ENCODE data around the gene UQCC5. TPM values are rescaled to one million over a fixed set of nuclear protein-coding genes. Genes with fewer than 3 reads are reported as not detected.
A peak's percentile ranks its signal among the peaks of the same experiment; 100 is the strongest.

Gene UQCC5
- total and polyA plus RNA-seq, 4 donors: 4.5 to 14.0 (median 8.1) TPM

DNA sequence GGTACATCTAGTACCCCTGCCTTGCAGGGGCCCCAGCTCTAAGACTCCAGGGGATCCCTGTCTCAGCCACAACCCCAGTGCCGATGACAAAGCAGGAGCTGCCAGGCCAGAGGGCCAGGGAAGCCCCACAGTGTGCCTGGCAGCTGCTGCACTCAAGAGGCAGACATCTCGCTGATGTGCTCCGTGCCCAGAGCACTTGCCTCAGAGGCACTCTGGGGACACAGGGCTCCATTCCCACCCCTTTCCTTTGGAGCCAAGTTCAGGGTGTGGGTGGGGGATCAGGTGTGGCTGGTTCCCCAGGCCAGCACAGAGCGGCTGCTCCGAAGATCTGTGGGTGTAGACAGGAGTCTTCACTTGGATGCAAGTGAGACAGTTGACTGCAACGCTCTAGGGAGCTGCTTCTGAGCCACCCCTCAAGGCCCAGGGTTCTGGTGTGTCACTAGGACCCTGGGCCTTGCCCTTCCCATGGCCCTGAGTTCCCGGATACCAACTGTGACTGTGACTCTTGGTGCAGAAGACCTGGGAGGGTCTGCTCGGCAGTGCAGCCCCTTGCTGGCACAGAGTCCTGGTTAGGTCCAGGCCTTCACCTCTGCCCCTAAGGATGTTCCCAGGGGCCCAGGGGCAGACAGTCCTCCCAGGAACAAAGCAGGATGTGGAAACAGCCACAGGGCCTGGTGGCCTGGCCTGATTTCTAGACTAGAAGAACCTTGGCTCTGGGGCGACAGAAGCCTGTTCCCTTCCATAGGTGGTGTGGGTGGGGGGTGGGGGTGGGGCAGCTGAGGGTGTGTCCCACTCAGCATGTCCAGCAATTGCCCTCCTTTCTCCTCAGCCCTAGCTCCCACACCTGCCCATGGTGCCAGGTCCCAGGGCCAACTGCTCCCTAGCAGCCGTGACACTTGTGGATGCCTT, 5.2 kb upstream of the UQCC5 start:
- no peak overlapping the region for H3K4me3 ChIP-seq (ENCODE audit: low read length in 2 of 2)
- H3K27ac ChIP-seq (ENCODE audit: low read depth in 1 of 2, low read length in 2 of 2): no peak overlapping the region
- H3K36me3 ChIP-seq (ENCODE audit: control insufficient read depth in 1 of 2, insufficient read depth in 2 of 2, low read length in 1 of 2): no peaks in the 10 kb centered on the region
- intact Hi-C loops (cut with DNase I): loop anchor here in 1 of 2 donors (5.0 kb wide), 1 partner anchor 59 kb away; no protein-coding TSS in a partner anchor
- 47 to 59% methylated on average over 9 to 10 of the region's 10 CpGs for WGBS, 2 donors
- no peaks in the 10 kb centered on the region for H3K27me3 ChIP-seq (ENCODE audit: control insufficient read depth in 1 of 2, insufficient read depth in 2 of 2, low read length in 1 of 2)
- ATAC-seq (ENCODE audit: low FRiP score) (no peak), DNase-seq (peak; percentile 53 to 70)
- H3K4me1 ChIP-seq (ENCODE audit: control insufficient read depth in 1 of 2, insufficient read depth in 2 of 2, low read length in 2 of 2): no peaks in the 10 kb centered on the region
- H3K9me3 ChIP-seq (ENCODE audit: control insufficient read depth, low read length): no peaks in the 10 kb centered on the region

DNA sequence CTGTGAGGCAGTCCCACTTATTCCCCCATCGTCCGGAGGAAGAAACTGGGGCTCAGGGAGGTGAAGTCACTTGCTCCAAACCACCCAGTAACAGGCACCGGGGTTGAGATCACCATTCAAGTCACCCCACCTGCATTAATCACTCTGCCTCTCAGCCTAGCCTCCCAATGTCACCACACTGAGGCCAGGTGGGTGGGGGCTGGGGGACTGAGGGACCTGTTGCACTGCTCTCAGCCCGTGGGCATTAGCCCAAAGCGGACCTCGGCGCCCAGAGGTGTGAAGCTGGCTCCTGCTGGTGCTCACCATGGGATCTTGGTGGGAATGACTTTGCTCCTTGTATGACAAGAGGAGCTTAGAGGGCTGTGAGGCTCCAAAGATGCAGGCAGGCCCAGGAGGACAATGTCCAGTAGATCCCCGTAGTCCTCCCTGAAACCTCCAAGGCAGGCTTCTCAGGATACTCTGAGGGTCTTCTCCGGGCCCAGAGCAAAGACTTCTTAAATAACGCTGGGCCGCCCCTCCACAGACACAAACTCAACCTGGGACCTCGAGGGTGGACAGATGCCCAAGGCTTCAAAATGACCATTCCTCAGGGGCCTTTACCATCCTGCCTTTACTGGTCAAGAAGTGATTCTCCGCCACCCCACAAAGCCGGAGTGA, 4.4 kb upstream of the UQCC5 start:
- intact Hi-C loops (cut with DNase I): loop anchor here in 1 of 2 donors (5.0 kb wide), 1 partner anchor 60 kb away; no protein-coding TSS in a partner anchor
- no peak overlapping the region for H3K4me3 ChIP-seq (ENCODE audit: low read length in 2 of 2)
- WGBS, 2 donors: 85% methylated on average over 14 of the region's 14 CpGs
- H3K27me3 ChIP-seq (ENCODE audit: control insufficient read depth in 1 of 2, insufficient read depth in 2 of 2, low read length in 1 of 2): no peaks in the 10 kb centered on the region
- H3K9me3 ChIP-seq (ENCODE audit: control insufficient read depth, low read length): no peaks in the 10 kb centered on the region
- H3K36me3 ChIP-seq (ENCODE audit: control insufficient read depth in 1 of 2, insufficient read depth in 2 of 2, low read length in 1 of 2): no peaks in the 10 kb centered on the region
- H3K4me1 ChIP-seq (ENCODE audit: control insufficient read depth in 1 of 2, insufficient read depth in 2 of 2, low read length in 2 of 2): no peaks in the 10 kb centered on the region
- no peak overlapping the region for H3K27ac ChIP-seq (ENCODE audit: low read depth in 1 of 2, low read length in 2 of 2)
- DNase-seq (peak in 1 of 2 donors; percentile 78), ATAC-seq (ENCODE audit: low FRiP score) (no peak)

DNA sequence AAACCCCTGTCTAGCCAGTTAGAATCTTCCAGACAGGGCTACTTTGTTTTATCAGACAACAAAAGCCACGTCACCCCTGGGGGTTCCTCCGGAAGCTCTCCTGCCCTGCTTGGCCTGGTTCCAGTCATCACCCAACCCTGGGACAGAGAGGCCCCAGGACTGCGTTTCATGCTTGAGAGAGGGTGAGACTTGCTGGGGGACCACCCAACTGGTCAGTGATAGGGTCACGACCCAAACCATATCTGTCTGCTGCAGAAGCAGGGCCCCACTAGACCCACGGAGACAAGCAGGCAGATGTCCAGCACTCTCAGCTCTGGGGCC, 3.9 kb upstream of the UQCC5 start:
- Histone ChIP-seq H3K9me3 (ENCODE audit: control insufficient read depth, low read length) (no peaks in the 10 kb centered on the region), H3K4me1 (ENCODE audit: control insufficient read depth in 1 of 2, insufficient read depth in 2 of 2, low read length in 2 of 2) (no peaks in the 10 kb centered on the region), H3K27ac (ENCODE audit: low read depth in 1 of 2, low read length in 2 of 2) (no peak overlapping the region), H3K27me3 (ENCODE audit: control insufficient read depth in 1 of 2, insufficient read depth in 2 of 2, low read length in 1 of 2) (no peaks in the 10 kb centered on the region), H3K36me3 (ENCODE audit: control insufficient read depth in 1 of 2, insufficient read depth in 2 of 2, low read length in 1 of 2) (no peaks in the 10 kb centered on the region), H3K4me3 (ENCODE audit: low read length in 2 of 2) (no peak overlapping the region)
- WGBS, 2 donors: 43 to 51% methylated on average over 5 of the region's 5 CpGs
- ATAC-seq (ENCODE audit: low FRiP score) (no peak), DNase-seq (peak; percentile 62 to 74)
- intact Hi-C loops (cut with DNase I): loop anchor here in 1 of 2 donors (5.0 kb wide), 1 partner anchor 60 kb away; no protein-coding TSS in a partner anchor

DNA sequence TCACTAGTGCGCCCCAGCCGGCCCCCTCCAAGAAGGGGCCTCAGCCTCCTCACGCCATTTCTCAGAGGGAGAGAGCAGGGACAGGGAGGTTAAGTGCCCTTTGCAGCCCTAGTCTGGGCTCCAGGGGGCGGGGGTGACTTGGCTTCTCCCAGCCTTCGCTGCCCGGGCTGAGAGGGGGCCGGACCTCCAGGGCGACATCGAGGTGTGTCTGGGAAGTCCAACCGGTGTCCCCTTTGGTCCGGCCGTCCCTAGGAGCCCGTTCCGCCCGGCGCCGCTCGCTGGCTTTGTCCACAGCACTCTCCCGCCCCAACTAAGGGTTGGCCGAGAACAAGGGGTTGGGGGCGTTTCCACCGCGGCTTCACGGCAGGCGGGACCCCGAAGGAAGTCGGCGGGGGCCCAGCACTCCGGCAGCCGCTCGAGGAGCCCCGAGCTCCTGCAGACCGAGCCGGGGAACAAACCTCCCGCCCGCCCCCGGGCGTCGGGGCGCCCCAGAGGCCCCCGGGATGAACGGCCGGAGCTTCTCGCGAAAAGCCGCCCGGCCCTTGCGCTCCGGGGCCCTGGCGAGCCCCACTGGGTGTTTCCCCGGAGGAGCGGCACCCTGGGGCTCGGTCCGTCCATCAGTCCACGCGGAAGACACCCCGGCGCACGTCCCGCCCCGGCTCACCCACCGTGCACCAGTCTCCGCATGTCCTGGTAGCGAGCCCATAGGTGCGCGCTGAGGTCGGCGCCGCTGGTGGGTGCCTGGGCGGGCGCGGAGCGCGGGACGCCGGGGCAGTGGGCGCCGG, 3.4 kb upstream of the UQCC5 start:
- intact Hi-C loops (cut with DNase I): loop anchor here in 1 of 2 donors (5.0 kb wide), 1 partner anchor 61 kb away; no protein-coding TSS in a partner anchor
- ATAC-seq (ENCODE audit: low FRiP score) (no peak), DNase-seq (peak; percentile 60 to 84)
- Histone ChIP-seq H3K4me1 (ENCODE audit: control insufficient read depth in 1 of 2, insufficient read depth in 2 of 2, low read length in 2 of 2) (peaks cover 0 to 3% of the 10 kb centered on the region in 2 donors), H3K4me3 (ENCODE audit: low read length in 2 of 2) (peak overlapping the region in 1 of 2 donors; percentile 39), H3K27ac (ENCODE audit: low read depth in 1 of 2, low read length in 2 of 2) (no peak overlapping the region), H3K36me3 (ENCODE audit: control insufficient read depth in 1 of 2, insufficient read depth in 2 of 2, low read length in 1 of 2) (no peaks in the 10 kb centered on the region), H3K27me3 (ENCODE audit: control insufficient read depth in 1 of 2, insufficient read depth in 2 of 2, low read length in 1 of 2) (no peaks in the 10 kb centered on the region), H3K9me3 (ENCODE audit: control insufficient read depth, low read length) (no peaks in the 10 kb centered on the region)
- 3 to 4% methylated on average over 57 to 78 of the region's 78 CpGs for WGBS, 2 donors

DNA sequence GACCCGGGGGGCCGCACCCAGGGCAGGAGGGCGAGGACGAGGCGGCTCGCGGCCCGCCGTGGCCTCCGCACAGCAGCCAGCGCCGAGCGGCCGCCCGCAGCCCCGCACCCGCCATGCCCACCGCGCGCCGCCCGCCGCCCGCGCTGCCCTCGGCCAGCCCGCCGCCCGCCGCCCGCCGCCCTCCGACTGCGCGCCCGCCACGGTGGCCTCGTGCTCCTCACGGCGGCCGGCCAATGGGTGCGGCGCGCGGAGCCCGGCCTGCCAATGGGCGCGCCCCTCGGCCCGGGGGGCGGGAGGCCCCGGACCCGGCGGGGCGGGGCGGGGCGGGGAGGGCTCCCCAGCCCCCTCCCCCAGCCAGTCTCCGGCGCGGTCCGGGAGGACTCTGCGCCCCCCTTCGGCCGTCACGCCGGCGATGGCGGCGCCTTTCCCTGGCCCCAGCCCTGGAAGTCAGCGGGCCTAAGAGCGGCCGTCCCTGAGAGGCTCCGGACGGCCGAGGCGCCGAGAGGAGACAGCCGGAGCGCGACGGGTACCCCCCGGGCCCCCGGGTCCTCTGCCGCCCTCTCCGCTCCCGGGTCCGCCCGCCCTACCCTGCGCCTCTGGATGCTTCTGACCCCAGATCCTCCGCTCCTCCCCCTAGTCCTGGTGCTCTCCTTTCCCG, 2.7 kb upstream of the UQCC5 start, which contains the start of gene NT5DC2:
TSS of gene NT5DC2 (minus strand) at position 235 of the 658 bp plus-strand sequence. CDS start at position 115, 120 bp downstream.
- intact Hi-C loops (cut with DNase I): loop anchor here in 1 of 2 donors (5.0 kb wide), 1 partner anchor 61 kb away; no protein-coding TSS in a partner anchor
- H3K4me3 ChIP-seq (ENCODE audit: low read length in 2 of 2): peak within 1 kb of the TSS; percentile 39 to 50
- H3K27me3 ChIP-seq (ENCODE audit: control insufficient read depth in 1 of 2, insufficient read depth in 2 of 2, low read length in 1 of 2): no peaks in the 10 kb centered on the region
- DNase-seq (peak; percentile 79 to 89), ATAC-seq (ENCODE audit: low FRiP score) (peak; percentile 47)
- H3K27ac ChIP-seq (ENCODE audit: low read depth in 1 of 2, low read length in 2 of 2): no peak within 1 kb of the TSS
- WGBS, 2 donors: 1 to 2% methylated on average over 29 to 91 of the region's 91 CpGs
- no peaks in the 10 kb centered on the region for H3K9me3 ChIP-seq (ENCODE audit: control insufficient read depth, low read length)
- H3K36me3 ChIP-seq (ENCODE audit: control insufficient read depth in 1 of 2, insufficient read depth in 2 of 2, low read length in 1 of 2): no peaks in the 10 kb centered on the region
- peaks cover 0 to 4% of the 10 kb centered on the region in 2 donors for H3K4me1 ChIP-seq (ENCODE audit: control insufficient read depth in 1 of 2, insufficient read depth in 2 of 2, low read length in 2 of 2)

DNA sequence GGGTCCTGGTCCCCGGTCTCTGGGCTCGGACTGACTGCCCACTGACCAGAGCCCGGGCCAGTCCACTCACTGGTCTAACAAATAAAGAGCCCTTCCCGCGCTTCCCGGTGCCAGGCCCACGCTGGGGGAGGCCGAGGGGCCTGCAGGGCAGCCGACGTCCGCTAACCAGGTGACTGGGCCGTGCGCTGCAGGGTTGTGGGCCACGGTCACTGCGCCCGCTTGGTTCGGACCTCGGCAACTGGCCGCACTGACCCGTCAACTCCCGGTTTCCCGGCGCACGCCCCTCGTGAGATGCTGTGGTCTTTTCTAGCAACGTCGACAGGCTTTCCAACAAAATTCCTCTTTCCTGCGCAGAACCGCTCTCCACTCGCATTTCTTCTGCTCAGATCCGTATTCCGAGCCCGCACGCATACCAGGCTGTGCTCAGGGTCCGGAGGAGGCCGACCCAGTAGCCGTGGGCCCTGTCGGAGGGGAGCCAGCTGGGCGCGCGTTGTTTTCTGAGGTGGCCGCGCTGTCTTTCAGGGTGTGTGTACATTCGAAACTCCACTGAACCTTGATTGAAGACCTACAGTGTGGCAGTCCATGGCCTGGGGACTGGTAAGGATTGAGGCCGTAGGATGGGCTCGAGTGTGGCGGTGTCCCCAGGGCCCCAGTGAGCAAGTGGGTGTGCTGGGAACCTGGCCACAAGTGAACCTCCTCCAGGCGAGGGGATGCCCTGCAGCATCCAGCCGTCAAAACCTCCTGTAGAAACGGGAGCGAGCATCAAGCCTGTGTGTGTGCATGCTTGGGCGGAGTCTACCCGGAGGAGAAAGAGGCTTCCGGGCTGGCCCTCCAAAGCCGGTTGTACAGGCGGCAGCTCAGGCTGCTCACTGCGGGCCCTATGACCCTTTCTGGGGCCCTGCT, 1.9 kb upstream of the UQCC5 start:
- DNase-seq: peak; percentile 56 to 81
- no peaks in the 10 kb centered on the region for H3K27me3 ChIP-seq (ENCODE audit: control insufficient read depth in 1 of 2, insufficient read depth in 2 of 2, low read length in 1 of 2)
- H3K27ac ChIP-seq (ENCODE audit: low read depth in 1 of 2, low read length in 2 of 2): no peak overlapping the region
- H3K36me3 ChIP-seq (ENCODE audit: control insufficient read depth in 1 of 2, insufficient read depth in 2 of 2, low read length in 1 of 2): no peaks in the 10 kb centered on the region
- H3K4me1 ChIP-seq (ENCODE audit: control insufficient read depth in 1 of 2, insufficient read depth in 2 of 2, low read length in 2 of 2): peaks cover 0 to 7% of the 10 kb centered on the region in 2 donors
- intact Hi-C loops (cut with DNase I): loop anchor here in 1 of 2 donors (5.0 kb wide), 2 partner anchors 62 to 77 kb away; partner anchors contain the start of gene NISCH
- 33 to 42% methylated on average over 55 to 57 of the region's 57 CpGs for WGBS, 2 donors
- peak overlapping the region; percentile 39 to 50 for H3K4me3 ChIP-seq (ENCODE audit: low read length in 2 of 2)
- no peak for ATAC-seq (ENCODE audit: low FRiP score)
- no peaks in the 10 kb centered on the region for H3K9me3 ChIP-seq (ENCODE audit: control insufficient read depth, low read length)

DNA sequence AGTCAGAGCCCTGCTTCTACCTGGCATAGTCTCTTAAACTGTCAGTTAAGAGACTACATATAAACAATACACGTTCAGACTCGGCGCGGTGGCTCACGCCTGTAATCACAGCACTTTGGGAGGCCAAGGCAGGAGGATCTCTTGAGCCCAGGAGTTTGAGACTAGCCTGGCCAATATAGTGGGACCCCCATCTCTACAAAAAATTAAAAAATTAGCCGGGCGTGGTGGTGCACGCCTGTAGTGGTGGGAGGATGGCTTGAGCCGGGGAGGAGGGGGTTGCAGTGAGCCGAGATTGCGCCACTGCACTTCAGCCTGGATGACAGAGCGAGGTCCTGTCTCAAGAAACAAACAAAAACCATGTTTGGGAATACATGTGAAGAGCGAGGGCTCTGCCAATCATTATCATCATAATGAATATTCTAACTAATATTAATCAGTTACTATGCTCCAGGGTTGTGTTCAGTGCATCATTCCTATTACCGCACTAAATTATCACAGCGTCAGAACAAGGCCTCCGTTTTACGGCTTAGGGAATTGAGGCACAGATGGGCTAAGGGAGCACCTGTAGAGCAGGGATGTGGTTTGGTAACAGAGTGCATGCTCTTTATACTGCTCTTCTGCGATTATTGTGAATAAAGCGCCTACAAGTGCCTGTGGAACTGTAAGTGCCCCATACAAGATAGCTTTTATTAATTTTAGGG, 844 bp upstream of the UQCC5 start:
- Histone ChIP-seq H3K4me3 (ENCODE audit: low read length in 2 of 2) (no peak overlapping the region), H3K9me3 (ENCODE audit: control insufficient read depth, low read length) (no peaks in the 10 kb centered on the region), H3K27me3 (ENCODE audit: control insufficient read depth in 1 of 2, insufficient read depth in 2 of 2, low read length in 1 of 2) (no peaks in the 10 kb centered on the region), H3K27ac (ENCODE audit: low read depth in 1 of 2, low read length in 2 of 2) (no peak overlapping the region), H3K4me1 (ENCODE audit: control insufficient read depth in 1 of 2, insufficient read depth in 2 of 2, low read length in 2 of 2) (peaks cover 0 to 7% of the 10 kb centered on the region in 2 donors), H3K36me3 (ENCODE audit: control insufficient read depth in 1 of 2, insufficient read depth in 2 of 2, low read length in 1 of 2) (no peaks in the 10 kb centered on the region)
- intact Hi-C loops (cut with DNase I): loop anchor here in 1 of 2 donors (5.0 kb wide), 1 partner anchor 78 kb away; the partner anchor contains the start of gene NISCH
- DNase-seq (peak in 1 of 2 donors; percentile 64), ATAC-seq (ENCODE audit: low FRiP score) (no peak)
- WGBS, 2 donors: 92 to 93% methylated on average over 19 of the region's 19 CpGs
